Stimulated activated memory B cell treated with anti-CD40 and anti-IgM and Interleukin-4, amounts not matched to agents 10 μg/mL and 1 μg/mL and 100 μg/mL, for 72 hours (primary cell): ENCODE measurements around the gene CAGE1.
"Not testable (repeated sequence)": the region's sequence is repeated elsewhere in the genome, so short reads cannot be mapped to it uniquely, and the experiment has no call there.

Experiments
- ATAC-seq: fragments of 150-1000 bp; cut with Tn5 transposase; 2 replicates; pipeline ENCODE4 v1.10.0; 2021
- H3K27ac Mint-ChIP-seq: one replicate; pipeline ENCODE4 v1.8.0; 2022; ENCODE audit warnings: mild to moderate bottlenecking, mixed read lengths
- H3K27me3 Mint-ChIP-seq: one replicate; pipeline ENCODE4 v1.8.0; 2022; ENCODE audit warnings: mixed read lengths
- H3K36me3 Mint-ChIP-seq: one replicate; pipeline ENCODE4 v1.8.0; 2022; ENCODE audit warnings: mixed read lengths
- H3K4me1 Mint-ChIP-seq: one replicate; pipeline ENCODE4 v1.8.0; 2022; ENCODE audit warnings: mixed read lengths
- H3K4me3 Mint-ChIP-seq: one replicate; pipeline ENCODE4 v1.8.0; 2022; ENCODE audit warnings: mild to moderate bottlenecking, moderate library complexity, mixed read lengths
- H3K9me3 Mint-ChIP-seq: one replicate; pipeline ENCODE4 v1.8.0; 2022; ENCODE audit warnings: mixed read lengths

The CAGE1 gene

DNA sequence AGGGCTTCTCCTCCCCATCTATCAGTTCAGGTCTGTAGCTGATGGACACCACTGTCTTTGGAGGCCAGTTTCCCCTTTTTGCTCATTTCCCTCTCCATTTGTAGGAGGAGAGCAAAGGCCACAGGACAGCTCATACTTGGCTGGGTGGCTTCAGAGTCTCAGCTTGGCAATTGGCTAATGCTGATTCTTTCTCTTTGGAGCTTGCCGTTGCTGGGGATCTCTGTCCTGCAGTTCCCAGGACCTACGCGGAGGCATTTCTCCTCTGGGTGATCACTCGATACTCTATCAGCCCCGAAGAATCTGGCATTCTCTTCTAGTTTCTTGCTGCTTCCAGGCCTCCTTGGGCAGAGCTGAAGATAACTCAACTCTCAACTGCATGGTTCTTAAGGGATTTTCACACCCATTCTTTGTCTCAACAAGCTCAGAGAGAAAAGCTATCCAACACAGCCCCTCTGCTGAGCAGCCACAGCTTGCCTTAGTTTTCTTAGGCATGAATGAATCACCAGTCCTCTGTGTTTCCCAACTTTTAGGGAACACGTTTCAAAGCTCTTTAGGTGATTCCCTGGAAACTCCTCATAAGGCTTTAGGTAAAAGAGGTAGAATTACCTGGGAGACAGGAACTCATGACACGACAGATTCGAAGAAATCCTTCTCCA, 57.3 kb downstream of the CAGE1 start:
- Mint-ChIP-seq H3K27ac (no peak overlapping the region), H3K4me3 (no peak overlapping the region), H3K27me3 (no peaks in the 10 kb centered on the region), H3K4me1 (peaks cover 6% of the 10 kb centered on the region), H3K9me3 (no peaks in the 10 kb centered on the region), H3K36me3 (no peaks in the 10 kb centered on the region)
- ATAC-seq: no peak

DNA sequence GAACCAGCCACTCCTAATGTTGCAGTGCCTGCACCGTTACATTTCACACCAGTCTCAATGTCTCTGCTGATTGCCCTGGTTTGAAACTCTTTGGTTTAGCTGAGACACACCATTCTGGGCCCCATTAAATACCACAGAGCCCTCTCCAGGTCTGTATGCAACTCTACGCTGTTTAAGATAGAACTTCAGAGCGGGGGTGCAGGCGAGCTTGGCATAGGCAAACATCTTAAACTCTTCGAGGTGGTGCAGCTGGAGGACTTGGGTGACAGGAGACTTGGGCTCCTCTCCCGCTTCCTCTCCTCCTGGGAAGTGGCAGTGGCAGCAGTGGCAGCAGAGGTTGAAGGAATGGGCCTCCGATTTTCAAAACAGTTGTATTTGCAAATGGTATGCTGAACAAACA, 58.1 kb downstream of the CAGE1 start:
- ATAC-seq: no peak
- Mint-ChIP-seq H3K27ac (no peak overlapping the region), H3K4me3 (no peak overlapping the region), H3K4me1 (peaks cover 6% of the 10 kb centered on the region), H3K9me3 (no peaks in the 10 kb centered on the region), H3K36me3 (no peaks in the 10 kb centered on the region), H3K27me3 (no peaks in the 10 kb centered on the region)

DNA sequence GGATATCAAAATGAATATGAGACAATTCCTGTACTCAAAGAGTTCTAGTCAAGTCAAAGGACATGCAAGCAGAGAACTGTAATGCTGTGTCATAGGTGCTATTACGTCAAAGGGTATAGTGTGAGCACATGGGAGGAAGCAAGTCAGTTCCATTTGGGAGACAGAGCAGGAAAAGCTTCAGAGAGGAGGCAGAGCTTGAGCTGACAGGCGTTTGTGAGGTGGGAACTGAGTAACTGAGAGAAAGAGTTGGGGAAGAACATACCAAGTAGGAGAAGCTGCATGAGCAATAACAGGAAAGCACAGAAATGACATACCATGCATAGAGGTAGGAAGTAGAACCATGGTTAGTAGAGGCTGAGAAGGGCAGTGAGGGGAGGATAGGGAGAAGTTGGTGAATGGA, 61.3 kb downstream of the CAGE1 start:
- H3K9me3 Mint-ChIP-seq: peaks cover 3% of the 10 kb centered on the region
- H3K36me3 Mint-ChIP-seq: no peaks in the 10 kb centered on the region
- no peaks in the 10 kb centered on the region for H3K27me3 Mint-ChIP-seq
- peaks cover 27% of the 10 kb centered on the region for H3K4me1 Mint-ChIP-seq
- H3K27ac Mint-ChIP-seq: no peak overlapping the region
- peak; percentile 40 for ATAC-seq
- no peak overlapping the region for H3K4me3 Mint-ChIP-seq

DNA sequence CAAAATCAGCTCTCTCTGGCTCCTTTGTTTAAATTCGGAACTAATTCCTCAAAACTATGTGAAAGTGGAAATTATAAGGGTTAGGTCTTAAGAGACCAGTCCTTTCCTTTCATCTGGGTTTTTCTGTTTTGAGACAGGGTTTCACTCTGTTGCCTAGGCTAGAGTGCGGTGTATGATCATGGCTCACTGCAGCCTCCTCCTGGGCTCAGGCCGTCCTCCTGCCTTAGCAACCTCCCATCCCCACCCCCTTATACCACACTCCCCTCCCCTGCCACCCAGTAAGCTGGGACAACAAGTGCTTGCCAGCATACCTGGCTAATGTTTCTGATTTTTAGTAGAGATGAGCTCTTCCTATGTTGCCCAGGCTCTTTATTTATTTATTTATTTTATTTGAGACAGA, 63.8 kb downstream of the CAGE1 start:
- no peaks in the 10 kb centered on the region for H3K36me3 Mint-ChIP-seq

DNA sequence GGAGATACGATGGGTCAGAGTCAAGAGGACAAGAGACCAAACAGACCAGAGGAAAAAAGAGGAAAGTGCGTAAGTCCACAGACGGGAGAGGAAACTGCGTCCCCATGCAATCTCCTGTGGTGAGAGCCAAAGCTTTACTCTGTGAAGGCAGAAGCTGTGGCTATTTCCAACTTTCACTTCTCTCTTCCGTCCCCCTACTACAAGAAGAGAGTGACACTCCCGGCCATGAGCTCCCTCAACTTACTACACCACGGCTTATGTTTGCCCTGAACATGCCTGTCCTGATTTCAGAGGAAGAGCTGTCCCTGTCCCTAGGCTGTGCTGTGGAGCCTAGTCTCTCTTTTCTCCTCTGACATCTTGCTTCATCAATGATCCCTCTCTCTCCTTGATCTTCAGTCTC, 65.0 kb downstream of the CAGE1 start:
- H3K27ac Mint-ChIP-seq: peak overlapping the region; percentile 11
- peak overlapping the region; percentile 13 for H3K4me3 Mint-ChIP-seq
- H3K36me3 Mint-ChIP-seq: no peaks in the 10 kb centered on the region
- ATAC-seq: peak; percentile 92
- H3K4me1 Mint-ChIP-seq: peaks cover 27% of the 10 kb centered on the region
- H3K9me3 Mint-ChIP-seq: peaks cover 3% of the 10 kb centered on the region
- H3K27me3 Mint-ChIP-seq: no peaks in the 10 kb centered on the region

More for the DNA sequence above, 63.8 kb downstream of the CAGE1 start:
- Mint-ChIP-seq H3K9me3 (peaks cover 3% of the 10 kb centered on the region), H3K4me3 (no peak overlapping the region), H3K27ac (no peak overlapping the region), H3K4me1 (peaks cover 27% of the 10 kb centered on the region), H3K27me3 (no peaks in the 10 kb centered on the region)
- no peak for ATAC-seq

DNA sequence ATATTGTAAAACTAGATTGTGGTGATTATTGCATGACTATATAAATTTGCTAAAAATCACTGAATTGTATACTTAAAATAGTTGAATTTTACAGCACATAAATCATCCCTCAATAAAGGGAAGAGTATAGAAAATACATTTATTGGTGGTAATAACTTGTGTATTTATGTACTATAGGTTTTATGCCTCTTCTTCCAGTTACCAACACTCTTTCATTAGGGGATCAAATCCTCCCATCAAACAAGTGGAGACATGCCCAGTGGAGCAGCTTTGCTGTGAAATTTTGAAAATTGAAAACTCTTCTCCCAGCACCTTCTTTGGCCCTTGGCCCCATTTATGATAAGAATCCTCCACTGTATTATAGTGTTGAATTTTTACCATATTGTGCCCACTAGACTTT, 66.5 kb downstream of the CAGE1 start:
- H3K27ac Mint-ChIP-seq: no peak overlapping the region
- H3K9me3 Mint-ChIP-seq: peaks cover 3% of the 10 kb centered on the region
- H3K36me3 Mint-ChIP-seq: no peaks in the 10 kb centered on the region
- H3K4me3 Mint-ChIP-seq: no peak overlapping the region
- H3K27me3 Mint-ChIP-seq: no peaks in the 10 kb centered on the region
- ATAC-seq: no peak
- peaks cover 22% of the 10 kb centered on the region for H3K4me1 Mint-ChIP-seq

DNA sequence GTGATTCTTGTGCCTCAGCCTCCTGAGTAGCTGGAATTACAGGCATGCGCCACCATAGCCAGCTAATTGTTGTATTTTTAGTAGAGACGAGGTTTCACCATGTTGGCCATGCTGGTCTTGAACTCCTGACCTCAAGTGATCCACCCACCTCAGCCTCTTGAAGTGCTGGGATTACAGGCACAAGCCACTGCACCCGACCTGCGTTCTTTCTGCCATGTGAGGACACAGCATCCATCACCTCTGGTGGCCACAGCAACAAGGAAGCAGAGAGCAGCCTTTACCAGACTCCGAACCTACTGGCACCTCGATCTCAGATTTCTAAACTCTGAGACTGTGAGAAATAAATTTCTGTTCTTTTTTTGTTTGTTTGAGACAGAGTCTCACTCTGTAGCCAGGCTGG, 67.7 kb downstream of the CAGE1 start:
- H3K36me3 Mint-ChIP-seq: not testable (repeated sequence)

DNA sequence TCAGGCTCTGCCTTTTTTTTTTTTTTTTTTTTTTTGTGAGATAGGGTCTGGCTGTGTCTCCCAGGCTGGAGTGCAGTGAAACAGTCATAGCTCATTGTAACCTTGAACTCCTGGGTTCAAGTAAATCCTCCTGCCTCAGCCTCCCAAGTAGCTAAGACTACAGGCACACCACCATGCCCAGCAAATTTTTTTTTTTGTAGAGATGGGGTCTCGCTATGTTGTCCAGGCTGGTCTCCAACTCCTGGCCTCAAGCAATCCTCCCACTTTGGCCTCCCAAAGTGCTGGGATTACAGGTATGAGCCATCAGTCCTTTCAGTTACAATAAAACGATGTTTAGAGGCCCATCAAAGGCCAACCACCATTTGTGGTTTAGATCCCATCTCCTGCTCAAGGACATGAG, 70.1 kb downstream of the CAGE1 start:
- not testable (repeated sequence) for H3K4me1 Mint-ChIP-seq, H3K9me3 Mint-ChIP-seq, H3K27me3 Mint-ChIP-seq, H3K36me3 Mint-ChIP-seq, H3K4me3 Mint-ChIP-seq, ATAC-seq, H3K27ac Mint-ChIP-seq

More for the DNA sequence above, 67.7 kb downstream of the CAGE1 start:
- ATAC-seq, H3K4me3 Mint-ChIP-seq, H3K27ac Mint-ChIP-seq, H3K9me3 Mint-ChIP-seq, H3K27me3 Mint-ChIP-seq: not testable (repeated sequence)
- H3K4me1 Mint-ChIP-seq: peaks cover 21% of the 10 kb centered on the region

DNA sequence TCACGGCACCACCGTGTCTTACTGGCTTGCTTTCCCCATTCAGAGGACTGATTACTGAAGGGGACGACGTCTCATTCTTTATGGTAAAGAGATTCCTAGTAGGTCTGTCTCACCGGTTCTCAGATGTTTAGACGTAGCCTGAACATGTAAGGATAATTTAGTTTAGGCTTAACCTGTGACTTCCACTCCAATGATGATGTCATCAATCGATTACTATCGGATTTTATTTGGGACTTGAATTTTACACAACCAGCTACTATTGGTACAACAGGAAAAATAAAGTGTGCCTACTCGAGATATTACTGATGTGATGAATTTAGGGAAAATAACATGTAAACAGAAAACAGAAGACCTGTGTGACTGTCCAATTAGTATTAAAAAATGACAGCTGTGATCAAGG, 72.0 kb downstream of the CAGE1 start:
- Mint-ChIP-seq H3K27ac (no peak overlapping the region), H3K9me3 (no peaks in the 10 kb centered on the region), H3K27me3 (no peaks in the 10 kb centered on the region), H3K4me3 (no peak overlapping the region), H3K4me1 (no peaks in the 10 kb centered on the region), H3K36me3 (no peaks in the 10 kb centered on the region)
- no peak for ATAC-seq

DNA sequence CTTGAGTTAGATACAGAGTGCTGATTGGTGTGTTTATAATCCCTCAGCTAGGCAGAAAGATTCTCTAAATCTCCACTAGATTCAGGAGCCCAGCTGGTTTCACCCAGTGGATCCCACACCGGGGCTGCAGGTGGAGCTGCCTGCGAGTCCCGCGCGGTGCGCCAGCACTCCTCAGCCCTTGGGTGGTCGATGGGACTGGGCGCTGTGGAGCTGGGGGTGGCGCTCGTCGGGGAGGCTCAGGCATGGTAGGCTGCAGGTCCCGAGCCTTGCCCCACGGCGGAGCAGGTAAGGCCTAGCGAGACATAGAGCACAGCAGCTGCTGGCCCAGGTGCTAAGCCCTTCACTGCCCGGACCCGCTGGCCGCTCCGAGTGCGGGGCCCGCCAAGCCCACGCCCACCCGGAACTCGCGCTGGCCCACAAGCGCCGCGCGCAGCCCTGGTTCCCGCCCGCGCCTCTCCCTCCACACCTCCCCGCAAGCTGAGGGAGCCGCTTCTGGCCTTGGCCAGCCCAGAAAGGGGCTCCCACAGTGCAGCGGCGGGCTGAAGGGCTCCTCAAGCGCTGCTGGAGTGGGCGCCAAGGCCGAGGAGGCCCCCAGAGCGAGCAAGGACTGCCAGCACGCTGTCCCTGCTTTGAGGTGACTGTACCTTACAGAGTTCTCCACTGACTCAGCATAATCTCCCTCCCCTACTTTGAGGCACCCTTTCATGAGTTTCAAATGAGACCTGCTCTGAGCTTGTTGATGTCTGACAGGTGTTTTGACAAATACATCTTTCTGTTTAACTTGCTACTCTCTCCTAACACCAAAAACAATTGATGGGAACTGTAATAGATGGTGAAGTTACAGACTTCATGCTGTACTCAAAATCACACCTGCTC, 72.6 kb downstream of the CAGE1 start:
- ATAC-seq: no peak

DNA sequence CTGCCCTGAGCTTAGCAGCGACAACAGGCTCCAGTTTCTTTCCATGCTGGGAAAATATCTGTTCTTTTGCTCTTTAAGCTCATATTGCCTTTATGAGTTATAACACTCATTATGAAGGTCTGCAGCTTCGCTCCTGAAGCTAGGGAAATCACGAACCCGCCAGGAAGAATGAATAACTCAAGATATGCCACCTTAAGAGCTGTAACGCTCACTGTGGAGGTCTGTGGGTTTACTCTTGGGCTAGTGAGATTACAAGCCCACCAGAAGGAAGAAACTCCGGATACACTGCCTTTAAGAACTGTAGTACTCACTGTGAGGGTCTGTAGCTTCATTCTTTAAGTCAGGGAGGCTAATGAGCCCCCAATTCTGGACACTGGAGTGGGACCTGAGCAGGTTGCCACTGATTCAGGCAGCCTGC, 73.6 kb downstream of the CAGE1 start:
- H3K27ac Mint-ChIP-seq: no peak overlapping the region

More for the DNA sequence above, 72.6 kb downstream of the CAGE1 start:
- no peak overlapping the region for H3K27ac Mint-ChIP-seq
- H3K4me3 Mint-ChIP-seq: no peak overlapping the region
- no peaks in the 10 kb centered on the region for H3K36me3 Mint-ChIP-seq
- peaks cover 5% of the 10 kb centered on the region for H3K4me1 Mint-ChIP-seq
- H3K27me3 Mint-ChIP-seq: no peaks in the 10 kb centered on the region
- no peaks in the 10 kb centered on the region for H3K9me3 Mint-ChIP-seq

DNA sequence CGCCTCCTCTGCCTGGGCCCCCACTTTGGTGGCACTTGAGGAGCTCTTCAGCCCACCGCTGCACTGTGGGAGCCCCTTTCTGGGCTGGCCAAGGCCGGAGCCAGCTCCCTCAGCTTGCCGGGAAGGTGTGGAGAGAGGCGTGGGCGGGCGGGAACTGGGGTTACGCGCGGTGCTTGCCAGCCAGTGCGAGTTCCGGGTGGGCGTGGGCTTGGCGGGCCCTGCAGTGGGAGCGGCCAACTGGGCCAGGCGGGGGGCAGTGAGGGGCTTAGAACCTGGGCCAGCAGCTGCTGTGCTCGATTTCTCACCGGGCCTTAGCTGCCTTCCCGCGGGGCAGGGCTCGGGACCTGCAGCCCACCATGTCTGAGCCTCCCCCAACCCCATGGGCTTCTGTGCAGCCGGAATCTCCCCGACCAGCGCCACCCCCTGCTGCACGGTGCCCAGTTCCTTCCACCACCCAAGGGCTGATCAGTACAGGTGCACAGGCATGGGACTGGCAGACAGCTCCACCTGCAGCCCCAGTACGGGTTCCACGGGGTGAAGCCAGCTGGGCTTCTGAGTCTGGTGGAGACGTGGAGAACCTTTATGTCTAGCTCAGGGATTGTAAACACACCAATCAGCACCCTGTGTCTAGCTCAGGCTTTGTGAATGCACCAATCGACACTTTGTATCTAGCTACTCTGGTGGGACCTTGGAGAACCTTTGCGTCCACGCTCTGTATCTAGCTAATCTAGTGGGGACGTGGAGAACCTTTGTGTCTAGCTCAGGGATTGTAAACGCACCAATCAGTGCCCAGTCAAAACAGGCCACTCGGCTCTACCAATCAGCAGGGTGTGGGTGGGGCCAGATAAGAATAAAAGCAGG, 74.2 kb downstream of the CAGE1 start:
- H3K4me3 Mint-ChIP-seq, H3K27me3 Mint-ChIP-seq, H3K9me3 Mint-ChIP-seq, ATAC-seq, H3K4me1 Mint-ChIP-seq, H3K27ac Mint-ChIP-seq, H3K36me3 Mint-ChIP-seq: not testable (repeated sequence)

More for the DNA sequence above, 73.6 kb downstream of the CAGE1 start:
- no peaks in the 10 kb centered on the region for H3K9me3 Mint-ChIP-seq
- no peaks in the 10 kb centered on the region for H3K36me3 Mint-ChIP-seq
- no peak overlapping the region for H3K4me3 Mint-ChIP-seq
- H3K4me1 Mint-ChIP-seq: peaks cover 6% of the 10 kb centered on the region
- H3K27me3 Mint-ChIP-seq: no peaks in the 10 kb centered on the region
- no peak for ATAC-seq

DNA sequence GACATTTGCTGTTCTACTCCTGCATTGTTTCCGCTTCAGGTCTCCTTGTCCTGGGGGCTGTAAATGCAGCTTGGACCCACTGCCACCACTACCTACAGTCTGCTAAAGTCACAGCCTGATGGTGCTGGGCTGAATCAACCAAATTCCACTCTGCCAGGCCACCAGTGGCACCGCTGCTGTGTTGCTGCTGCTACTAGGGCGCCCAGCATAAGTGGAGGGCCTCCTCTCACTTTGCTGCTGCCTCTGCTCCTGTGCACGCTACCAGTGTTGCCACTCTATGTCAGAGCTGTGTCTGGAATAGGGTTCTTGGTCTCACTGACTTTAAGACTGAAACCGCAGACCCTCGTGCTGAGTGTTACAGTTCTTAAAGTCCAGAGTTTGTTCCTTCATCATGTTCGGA, 75.1 kb downstream of the CAGE1 start:
- Mint-ChIP-seq H3K27ac (no peak overlapping the region), H3K4me1 (peaks cover 6% of the 10 kb centered on the region), H3K36me3 (peaks cover 9% of the 10 kb centered on the region), H3K27me3 (no peaks in the 10 kb centered on the region), H3K9me3 (no peaks in the 10 kb centered on the region), H3K4me3 (no peak overlapping the region)
- ATAC-seq: no peak

DNA sequence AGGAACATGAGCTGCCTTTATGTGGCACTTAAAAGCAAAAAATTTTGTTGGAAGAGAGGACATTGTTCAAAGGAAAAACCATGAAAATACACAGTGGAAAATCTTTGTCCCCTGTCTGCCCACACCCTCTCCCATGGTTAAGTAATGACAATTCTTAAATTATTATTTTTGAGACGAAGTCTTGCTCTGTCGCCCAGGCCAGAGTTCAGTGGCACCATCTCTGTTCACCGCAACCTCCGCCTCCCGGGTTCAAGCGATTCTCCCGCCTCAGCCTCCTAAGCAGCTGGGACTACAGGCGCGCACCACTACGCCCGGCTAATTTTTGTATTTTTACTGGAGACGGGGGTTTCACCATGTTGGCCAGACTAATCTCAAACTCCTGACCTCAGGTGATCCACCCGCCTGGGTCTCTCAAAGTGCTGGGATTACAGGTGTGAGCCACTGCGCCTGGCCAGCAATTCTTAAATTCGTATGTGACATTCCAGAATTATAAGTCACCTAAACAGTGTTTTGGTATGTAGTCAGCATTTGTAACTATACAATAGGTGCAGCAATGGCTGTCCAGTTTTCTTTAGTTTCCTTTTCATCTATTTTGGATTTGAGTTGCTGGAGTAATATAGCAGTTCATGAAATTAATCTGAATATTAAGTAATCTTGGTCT, 75.9 kb downstream of the CAGE1 start:
- no peaks in the 10 kb centered on the region for H3K27me3 Mint-ChIP-seq
- no peaks in the 10 kb centered on the region for H3K9me3 Mint-ChIP-seq
- peaks cover 17% of the 10 kb centered on the region for H3K36me3 Mint-ChIP-seq
- peaks cover 12% of the 10 kb centered on the region for H3K4me1 Mint-ChIP-seq
- no peak for ATAC-seq
- peak overlapping the region; percentile 89 for H3K27ac Mint-ChIP-seq
- peak overlapping the region; percentile 88 for H3K4me3 Mint-ChIP-seq
